ENCODE results near the gene KLK14. TPM values are rescaled to one million over a fixed set of nuclear protein-coding genes. Genes with fewer than 3 reads are reported as not detected.

KLK14 gene
- total RNA-seq, 1 donor from 2014 or later: 0.26 TPM

DNA sequence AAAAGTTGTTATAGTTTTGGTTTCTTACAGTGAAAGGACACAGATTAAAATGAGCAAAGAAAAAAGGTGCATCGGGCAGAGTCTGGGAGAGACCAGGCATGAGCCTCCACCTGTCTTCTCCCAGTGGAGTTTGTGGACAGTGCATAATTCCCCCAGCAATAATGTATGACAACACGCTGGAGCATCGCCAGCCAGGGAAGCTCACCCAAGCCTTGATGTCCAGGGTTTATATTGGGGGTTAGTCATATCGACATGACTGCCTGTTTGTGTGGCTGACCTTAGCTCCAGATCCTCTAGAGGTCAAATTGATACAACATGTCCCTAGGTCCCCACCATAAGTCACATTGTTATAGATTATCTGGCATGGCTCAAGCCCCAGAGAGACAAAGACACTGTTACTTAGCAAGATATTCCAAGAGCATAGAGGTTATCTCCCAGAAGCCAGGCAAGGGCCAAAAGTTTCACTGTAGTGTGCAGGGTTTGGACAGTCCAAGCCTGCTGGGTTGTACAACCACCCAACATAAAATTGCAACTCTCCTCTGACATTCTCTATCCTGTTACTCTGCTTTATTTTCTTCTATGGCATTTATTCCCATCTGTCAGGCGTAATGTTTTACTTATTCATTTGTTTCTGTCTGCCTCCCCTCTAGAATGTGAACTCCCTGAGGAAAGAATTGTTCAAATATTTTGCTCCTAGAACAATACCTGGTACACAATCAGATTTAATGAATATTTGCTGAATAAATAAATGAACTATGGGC lies 12.2 kb downstream of the KLK14 start:
- Mint-ChIP-seq H3K27ac (ENCODE audit: unreplicated experiment) (no peak overlapping the region), H3K4me3 (no peak overlapping the region), H3K9me3 (peaks cover 4% of the 10 kb centered on the region), H3K36me3 (ENCODE audit: low read depth) (no peaks in the 10 kb centered on the region), H3K4me1 (no peaks in the 10 kb centered on the region), H3K27me3 (ENCODE audit: low read depth) (peaks cover 8% of the 10 kb centered on the region)
- no peak for DNase-seq (ENCODE audit: low read depth, low spot score)
- TF ChIP-seq, protein P1, sequence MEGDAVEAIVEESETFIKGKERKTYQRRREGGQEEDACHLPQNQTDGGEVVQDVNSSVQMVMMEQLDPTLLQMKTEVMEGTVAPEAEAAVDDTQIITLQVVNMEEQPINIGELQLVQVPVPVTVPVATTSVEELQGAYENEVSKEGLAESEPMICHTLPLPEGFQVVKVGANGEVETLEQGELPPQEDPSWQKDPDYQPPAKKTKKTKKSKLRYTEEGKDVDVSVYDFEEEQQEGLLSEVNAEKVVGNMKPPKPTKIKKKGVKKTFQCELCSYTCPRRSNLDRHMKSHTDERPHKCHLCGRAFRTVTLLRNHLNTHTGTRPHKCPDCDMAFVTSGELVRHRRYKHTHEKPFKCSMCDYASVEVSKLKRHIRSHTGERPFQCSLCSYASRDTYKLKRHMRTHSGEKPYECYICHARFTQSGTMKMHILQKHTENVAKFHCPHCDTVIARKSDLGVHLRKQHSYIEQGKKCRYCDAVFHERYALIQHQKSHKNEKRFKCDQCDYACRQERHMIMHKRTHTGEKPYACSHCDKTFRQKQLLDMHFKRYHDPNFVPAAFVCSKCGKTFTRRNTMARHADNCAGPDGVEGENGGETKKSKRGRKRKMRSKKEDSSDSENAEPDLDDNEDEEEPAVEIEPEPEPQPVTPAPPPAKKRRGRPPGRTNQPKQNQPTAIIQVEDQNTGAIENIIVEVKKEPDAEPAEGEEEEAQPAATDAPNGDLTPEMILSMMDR (conservative IDR thresholded peaks at IDR 0.05): no peak

DNA sequence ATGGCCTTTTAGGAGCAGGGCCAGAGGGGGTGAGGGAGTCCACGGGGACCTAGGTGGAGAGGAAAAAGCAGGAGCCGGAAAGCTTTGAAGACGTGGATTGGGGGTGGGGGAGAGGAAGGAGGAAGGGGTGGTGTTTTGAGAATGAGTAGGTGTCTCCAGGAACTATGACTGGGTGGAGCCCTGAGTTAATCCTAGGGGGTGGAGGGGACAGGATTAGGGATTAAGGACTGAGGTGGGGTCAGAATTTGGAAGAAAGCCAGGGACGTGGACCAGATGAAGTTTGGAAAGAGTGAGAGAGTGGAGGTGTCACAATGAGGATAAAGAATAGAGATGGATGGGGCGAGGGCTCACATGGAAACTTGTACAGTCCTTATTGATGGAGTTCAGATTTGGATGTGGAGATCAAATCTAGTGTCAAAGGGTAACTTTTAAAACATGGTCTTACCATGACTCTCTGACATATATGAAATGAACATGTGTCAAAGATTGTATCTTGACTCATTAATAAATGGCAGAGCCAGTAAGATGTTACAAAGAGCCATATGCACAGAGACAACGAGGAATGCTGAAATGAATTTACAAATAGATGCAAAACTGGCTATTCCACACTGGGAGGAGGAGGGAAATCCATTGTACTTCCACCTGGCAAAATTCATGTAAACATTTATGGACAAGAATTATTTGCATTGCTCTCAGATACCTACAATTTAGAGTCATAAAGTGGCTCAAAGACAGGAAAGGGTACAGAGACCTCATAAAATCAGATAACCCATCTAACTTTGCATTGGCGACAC lies 16.1 kb downstream of the KLK14 start:
- Mint-ChIP-seq H3K36me3 (ENCODE audit: low read depth) (no peaks in the 10 kb centered on the region), H3K4me3 (no peak overlapping the region), H3K9me3 (peaks cover 5% of the 10 kb centered on the region), H3K27me3 (ENCODE audit: low read depth) (peaks cover 32% of the 10 kb centered on the region), H3K27ac (ENCODE audit: unreplicated experiment) (no peak overlapping the region), H3K4me1 (peaks cover 4% of the 10 kb centered on the region)
- TF ChIP-seq, protein P1 (conservative IDR thresholded peaks at IDR 0.05): no peak
- no peak for DNase-seq (ENCODE audit: low read depth, low spot score)

DNA sequence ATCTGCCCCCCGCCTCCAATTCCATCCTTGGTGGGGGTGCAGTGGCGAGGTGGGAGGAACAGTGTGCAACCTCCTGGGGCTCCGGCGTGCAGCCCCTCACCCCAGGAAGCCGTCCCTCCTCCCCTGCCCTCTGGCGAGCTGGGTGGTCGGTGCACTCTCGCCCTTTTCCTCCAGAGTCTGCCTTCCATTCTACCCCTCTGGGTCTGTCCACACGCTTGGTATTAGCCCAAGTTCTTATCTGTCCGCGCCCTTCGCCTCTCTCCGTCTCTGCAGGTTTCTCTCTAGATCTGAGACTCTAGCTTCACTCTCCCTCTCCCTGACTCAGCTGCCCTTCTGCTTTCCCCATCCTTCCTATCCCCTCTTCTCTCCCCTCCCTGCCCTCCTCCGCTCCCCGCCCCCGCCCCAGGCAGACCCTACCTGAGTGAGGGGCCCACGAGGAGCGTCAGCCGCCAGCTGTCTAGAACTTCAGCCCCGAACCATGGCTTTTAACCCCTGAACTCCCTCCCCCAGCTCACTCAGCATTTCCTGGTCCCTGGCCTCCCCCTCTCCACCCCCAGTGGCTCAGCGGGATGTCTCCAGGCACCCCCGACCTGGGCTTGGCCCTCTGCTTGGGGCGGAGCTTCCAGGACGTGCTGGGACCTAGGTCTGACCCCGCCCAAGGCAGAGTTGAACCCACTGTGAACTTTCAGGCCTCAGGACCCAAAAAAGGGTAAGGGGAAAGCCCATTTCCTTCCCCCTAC lies 17.3 kb downstream of the KLK14 start:
- Mint-ChIP-seq H3K27ac (ENCODE audit: unreplicated experiment) (no peak overlapping the region), H3K4me1 (peaks cover 4% of the 10 kb centered on the region), H3K27me3 (ENCODE audit: low read depth) (peaks cover 44% of the 10 kb centered on the region), H3K9me3 (peaks cover 13% of the 10 kb centered on the region), H3K4me3 (no peak overlapping the region), H3K36me3 (ENCODE audit: low read depth) (no peaks in the 10 kb centered on the region)
- TF ChIP-seq, protein P1 (conservative IDR thresholded peaks at IDR 0.05): no peak
- no peak for DNase-seq (ENCODE audit: low read depth, low spot score)

DNA sequence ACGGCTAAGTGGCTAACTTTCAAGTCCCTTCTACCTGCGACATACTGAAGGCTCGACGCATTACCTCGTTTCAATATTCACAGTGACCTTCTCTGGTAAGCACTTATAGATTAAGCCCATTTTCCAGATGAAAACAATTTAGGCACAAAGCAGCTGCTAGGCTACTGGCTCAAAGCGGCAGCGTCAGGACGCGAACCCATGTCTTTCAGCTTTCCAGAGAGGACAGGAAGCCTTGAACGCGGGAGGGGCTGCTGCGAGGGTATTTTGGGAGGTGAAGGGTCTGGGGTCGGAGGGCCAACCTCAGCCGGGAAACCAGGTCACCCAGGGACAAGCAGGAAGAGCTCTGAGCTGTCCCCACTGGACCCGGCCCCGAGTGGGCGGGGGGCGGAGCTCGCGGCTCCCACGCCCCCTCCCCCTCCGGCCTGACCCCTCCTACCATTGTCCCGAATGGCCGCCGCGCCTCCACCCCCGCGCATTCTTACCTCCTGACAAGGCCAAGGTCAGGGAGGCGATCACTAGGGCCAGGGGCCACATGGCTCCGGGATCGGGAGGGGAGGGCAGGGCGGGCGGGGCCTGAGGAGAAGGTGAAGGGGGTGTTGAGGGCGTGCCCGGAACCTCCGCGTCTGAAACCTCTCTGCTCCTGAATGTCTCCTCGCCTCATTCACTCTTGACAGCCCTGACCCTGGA lies 18.0 kb downstream of the KLK14 start, which contains the start of gene KLK13:
Gene KLK13 (minus strand): TSS at position 559 of the 687 bp plus-strand sequence. CDS start 25 bp downstream, at position 534.
- Mint-ChIP-seq H3K9me3 (peaks cover 13% of the 10 kb centered on the region), H3K4me3 (peak within 1 kb of the TSS; percentile 7), H3K27me3 (ENCODE audit: low read depth) (peaks cover 44% of the 10 kb centered on the region), H3K27ac (ENCODE audit: unreplicated experiment) (no peak within 1 kb of the TSS), H3K4me1 (peaks cover 4% of the 10 kb centered on the region), H3K36me3 (ENCODE audit: low read depth) (no peaks in the 10 kb centered on the region)
- no peak for DNase-seq (ENCODE audit: low read depth, low spot score)
- TF ChIP-seq, protein P1 (conservative IDR thresholded peaks at IDR 0.05): no peak

DNA sequence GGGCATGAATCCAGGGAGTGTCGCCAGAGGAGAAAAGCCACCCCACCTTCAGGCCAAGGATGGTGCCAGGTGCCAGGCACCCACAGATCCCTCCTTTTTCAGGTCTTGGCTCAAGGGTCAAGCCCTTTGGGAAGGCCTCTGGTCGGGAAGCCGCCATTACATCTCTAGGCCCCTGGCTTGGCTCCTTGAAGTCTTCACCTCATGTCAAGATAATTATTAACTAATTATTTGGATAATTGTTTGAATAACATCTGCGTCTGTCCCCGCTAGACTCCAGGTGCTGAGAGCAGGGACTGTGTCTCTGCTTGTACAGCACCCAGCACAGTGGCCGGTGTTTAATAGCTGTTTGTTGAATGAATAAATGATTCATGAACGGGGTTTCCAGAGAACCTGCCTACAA lies 19.0 kb downstream of the KLK14 start:
- Mint-ChIP-seq H3K4me1 (peaks cover 4% of the 10 kb centered on the region), H3K27me3 (ENCODE audit: low read depth) (peaks cover 47% of the 10 kb centered on the region), H3K36me3 (ENCODE audit: low read depth) (no peaks in the 10 kb centered on the region), H3K4me3 (no peak overlapping the region), H3K27ac (ENCODE audit: unreplicated experiment) (no peak overlapping the region), H3K9me3 (peaks cover 13% of the 10 kb centered on the region)
- no peak for DNase-seq (ENCODE audit: low read depth, low spot score)
- TF ChIP-seq, protein P1 (conservative IDR thresholded peaks at IDR 0.05): no peak
